Nephron (organoid): ENCODE results near the gene SFT2D2.
"Not testable (repeated sequence)": the region's sequence is repeated elsewhere in the genome, so short reads cannot be mapped to it uniquely, and the experiment has no call there.

Experiments used
- H3K27ac Mint-ChIP-seq, 3 experiments: 2 replicates each; pipeline ENCODE4 v1.8.0; 2020; ENCODE audit warnings: mixed read lengths in 3 of 3, mild to moderate bottlenecking in 2 of 3, moderate library complexity in 1 of 3
- H3K27me3 Mint-ChIP-seq: 2 replicates; pipeline ENCODE4 v1.8.0; 2021; ENCODE audit warnings: low read depth, mild to moderate bottlenecking, moderate library complexity, mixed read lengths
- H3K36me3 Mint-ChIP-seq: 2 replicates; pipeline ENCODE4 v1.8.0; 2020; ENCODE audit warnings: low read depth, mixed read lengths
- H3K4me1 Mint-ChIP-seq: 2 replicates; pipeline ENCODE4 v1.8.0; 2020; ENCODE audit warnings: mixed read lengths
- H3K4me3 Mint-ChIP-seq, 3 experiments: 2 replicates each; pipeline ENCODE4 v1.8.0; 2020; ENCODE audit warnings: mild to moderate bottlenecking in 3 of 3, mixed read lengths in 3 of 3, moderate library complexity in 2 of 3
- H3K9me3 Mint-ChIP-seq: 2 replicates; pipeline ENCODE4 v1.8.0; 2020; ENCODE audit warnings: mixed read lengths
- CTCF ChIP-seq, 3 experiments: fragments of 200-600 bp; sonication (generic); IDR thresholded peaks; one replicate each; pipeline ENCODE4 v1.5.0; 2021; ENCODE audit warnings: antibody characterized with exemption in 3 of 3; ENCODE audit not compliant: unreplicated experiment in 3 of 3

Gene SFT2D2

GRCh38 chr1:168206111-168206510 lies 19.7 kb upstream of the SFT2D2 start:
- H3K27ac Mint-ChIP-seq: no peak overlapping the region
- H3K27me3 Mint-ChIP-seq: no peaks in the 10 kb centered on the region
- H3K36me3 Mint-ChIP-seq: peaks cover 46% of the 10 kb centered on the region
- H3K9me3 Mint-ChIP-seq: peaks cover 34% of the 10 kb centered on the region
- H3K4me1 Mint-ChIP-seq: no peaks in the 10 kb centered on the region
- H3K4me3 Mint-ChIP-seq: no peak overlapping the region
- TF ChIP-seq CTCF (IDR thresholded peaks at IDR 0.05; ENCODE audit: unreplicated experiment in 3 of 3): no peak

- H3K4me3 Mint-ChIP-seq: not testable (repeated sequence)
Observed at GRCh38 chr1:168207673-168208072, 18.1 kb upstream of the SFT2D2 start.

GRCh38 chr1:168210312-168210711 lies 15.5 kb upstream of the SFT2D2 start:
- no peak overlapping the region for H3K4me3 Mint-ChIP-seq
- no peaks in the 10 kb centered on the region for H3K4me1 Mint-ChIP-seq
- peaks cover 40% of the 10 kb centered on the region for H3K9me3 Mint-ChIP-seq
- H3K27ac Mint-ChIP-seq: no peak overlapping the region
- no peaks in the 10 kb centered on the region for H3K27me3 Mint-ChIP-seq
- TF ChIP-seq CTCF (IDR thresholded peaks at IDR 0.05; ENCODE audit: unreplicated experiment in 3 of 3): no peak
- peaks cover 11% of the 10 kb centered on the region for H3K36me3 Mint-ChIP-seq

More at GRCh38 chr1:168207673-168208072, 18.1 kb upstream of the SFT2D2 start:
- H3K4me1 Mint-ChIP-seq, H3K27me3 Mint-ChIP-seq, H3K27ac Mint-ChIP-seq: not testable (repeated sequence)
- Mint-ChIP-seq H3K36me3 (peaks cover 34% of the 10 kb centered on the region), H3K9me3 (peaks cover 43% of the 10 kb centered on the region)

GRCh38 chr1:168213349-168213748 lies 12.5 kb upstream of the SFT2D2 start:
- Mint-ChIP-seq H3K4me3 (no peak overlapping the region), H3K4me1 (no peaks in the 10 kb centered on the region), H3K27ac (no peak overlapping the region)

GRCh38 chr1:168216171-168216570 lies 9.6 kb upstream of the SFT2D2 start:
- no peaks in the 10 kb centered on the region for H3K4me1 Mint-ChIP-seq
- TF ChIP-seq CTCF (IDR thresholded peaks at IDR 0.05; ENCODE audit: unreplicated experiment in 3 of 3): no peak

More at GRCh38 chr1:168213349-168213748, 12.5 kb upstream of the SFT2D2 start:
- Mint-ChIP-seq H3K36me3 (peaks cover 4% of the 10 kb centered on the region), H3K9me3 (peaks cover 29% of the 10 kb centered on the region), H3K27me3 (no peaks in the 10 kb centered on the region)
- no peak for TF ChIP-seq CTCF (IDR thresholded peaks at IDR 0.05; ENCODE audit: unreplicated experiment in 3 of 3)

GRCh38 chr1:168217664-168218063 lies 8.1 kb upstream of the SFT2D2 start:
- Mint-ChIP-seq H3K4me3 (no peak overlapping the region), H3K9me3 (peaks cover 7% of the 10 kb centered on the region), H3K36me3 (no peaks in the 10 kb centered on the region), H3K27me3 (peaks cover 4% of the 10 kb centered on the region), H3K4me1 (no peaks in the 10 kb centered on the region), H3K27ac (no peak overlapping the region)
- no peak for TF ChIP-seq CTCF (IDR thresholded peaks at IDR 0.05; ENCODE audit: unreplicated experiment in 3 of 3)

More at GRCh38 chr1:168216171-168216570, 9.6 kb upstream of the SFT2D2 start:
- Mint-ChIP-seq H3K4me3 (no peak overlapping the region), H3K27ac (no peak overlapping the region), H3K36me3 (no peaks in the 10 kb centered on the region), H3K27me3 (peaks cover 3% of the 10 kb centered on the region), H3K9me3 (peaks cover 15% of the 10 kb centered on the region)
